Measurements from ENCODE around the gene XXYLT1.

Gene XXYLT1

DNA sequence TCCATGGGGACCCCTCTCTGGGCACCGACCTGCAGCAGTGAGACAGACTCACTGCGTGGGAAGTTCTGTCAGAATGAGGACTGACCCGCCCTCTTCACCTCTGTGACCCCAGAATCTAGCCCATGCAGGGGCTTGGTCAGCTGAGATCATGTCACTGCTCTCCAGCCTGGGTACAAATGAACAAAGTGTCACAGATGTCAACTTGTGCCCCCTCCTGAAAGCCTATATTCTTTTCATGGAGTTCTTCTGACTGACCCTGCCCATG is 210.8 kb downstream of the XXYLT1 start:
- no peak for DNase-seq (ENCODE audit: extremely low spot score)
- TF ChIP-seq FOXK2 (IDR thresholded peaks at IDR 0.05) (no peak), L3MBTL2 (conservative IDR thresholded peaks at IDR 0.05) (no peak), FOXM1 (IDR thresholded peaks at IDR 0.05; ENCODE audit: borderline replicate concordance) (no peak), TARDBP (IDR thresholded peaks at IDR 0.05) (no peak), ELF4 (IDR thresholded peaks at IDR 0.05) (no peak), FOXA1 (IDR thresholded peaks at IDR 0.05) (no peak), SP1 (IDR thresholded peaks at IDR 0.05) (no peak), ARNT (IDR thresholded peaks at IDR 0.05) (no peak)
- TF ChIP-seq, protein P1, sequence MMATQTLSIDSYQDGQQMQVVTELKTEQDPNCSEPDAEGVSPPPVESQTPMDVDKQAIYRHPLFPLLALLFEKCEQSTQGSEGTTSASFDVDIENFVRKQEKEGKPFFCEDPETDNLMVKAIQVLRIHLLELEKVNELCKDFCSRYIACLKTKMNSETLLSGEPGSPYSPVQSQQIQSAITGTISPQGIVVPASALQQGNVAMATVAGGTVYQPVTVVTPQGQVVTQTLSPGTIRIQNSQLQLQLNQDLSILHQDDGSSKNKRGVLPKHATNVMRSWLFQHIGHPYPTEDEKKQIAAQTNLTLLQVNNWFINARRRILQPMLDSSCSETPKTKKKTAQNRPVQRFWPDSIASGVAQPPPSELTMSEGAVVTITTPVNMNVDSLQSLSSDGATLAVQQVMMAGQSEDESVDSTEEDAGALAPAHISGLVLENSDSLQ (IDR thresholded peaks at IDR 0.05), result no peak
- ChIA-PET CTCF (interaction anchor here (0.6 kb wide), 1 partner anchor 47 kb away, joined by 3 read pairs; no protein-coding TSS in a partner anchor), POLR2A (no interaction called here)

DNA sequence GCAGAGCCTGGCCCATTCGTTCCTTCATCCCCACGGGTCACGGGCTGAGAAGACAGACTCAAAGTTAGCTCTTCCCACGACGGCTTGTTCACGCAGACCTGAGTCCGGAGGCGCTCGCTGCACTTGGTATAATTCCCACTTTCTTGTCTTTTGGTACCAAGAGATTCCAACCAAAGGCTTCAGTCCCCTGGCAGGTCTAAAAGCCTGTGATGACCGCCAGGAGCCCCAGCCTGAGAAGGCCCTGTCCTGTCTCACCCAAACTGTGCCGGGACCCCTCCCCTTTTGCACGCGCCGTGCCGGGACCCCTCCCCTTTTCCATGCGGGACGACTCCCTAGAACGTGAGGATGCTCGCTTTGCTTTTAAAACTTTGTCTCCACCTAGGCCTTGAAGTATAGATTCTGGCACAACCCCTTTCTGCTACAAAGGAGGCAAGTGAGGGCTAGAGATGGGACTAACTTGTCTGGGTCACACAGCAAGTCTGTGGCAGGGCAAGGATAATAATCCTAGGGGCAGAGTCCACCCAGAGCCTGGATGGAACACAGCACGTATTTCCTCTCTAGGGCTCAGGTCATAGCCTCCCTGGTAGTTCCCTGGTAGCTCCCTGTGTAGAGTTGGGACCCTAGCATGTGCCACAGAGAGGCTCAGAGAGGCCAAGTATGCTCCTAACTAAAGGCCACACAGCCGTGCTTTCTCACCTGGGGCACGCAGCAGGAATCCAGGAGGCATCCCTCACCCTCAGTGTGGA is 211.3 kb downstream of the XXYLT1 start:
- CTCF ChIA-PET, result interaction anchor here (0.6 kb wide), 1 partner anchor 47 kb away, joined by 3 read pairs; no protein-coding TSS in a partner anchor
- POLR2A ChIA-PET, result no interaction called here
- TF ChIP-seq LEF1 (IDR thresholded peaks at IDR 0.05; ENCODE audit: borderline replicate concordance) (no peak), ELF4 (IDR thresholded peaks at IDR 0.05) (no peak), FOXA1 (IDR thresholded peaks at IDR 0.05) (no peak), L3MBTL2 (conservative IDR thresholded peaks at IDR 0.05) (no peak), NFRKB (IDR thresholded peaks at IDR 0.05) (no peak), BHLHE40 (IDR thresholded peaks at IDR 0.05; ENCODE audit: borderline replicate concordance) (no peak), SP1 (IDR thresholded peaks at IDR 0.05) (no peak), ZNF384 (IDR thresholded peaks at IDR 0.05) (no peak), CTBP1 (IDR thresholded peaks at IDR 0.05; ENCODE audit: borderline replicate concordance) (no peak), HDGF (IDR thresholded peaks at IDR 0.05; ENCODE audit: borderline replicate concordance) (no peak), FOXK2 (IDR thresholded peaks at IDR 0.05) (no peak), ARNT (IDR thresholded peaks at IDR 0.05) (no peak)
- TF ChIP-seq, protein P1 (IDR thresholded peaks at IDR 0.05), result no peak
- no peak for DNase-seq (ENCODE audit: extremely low spot score)

DNA sequence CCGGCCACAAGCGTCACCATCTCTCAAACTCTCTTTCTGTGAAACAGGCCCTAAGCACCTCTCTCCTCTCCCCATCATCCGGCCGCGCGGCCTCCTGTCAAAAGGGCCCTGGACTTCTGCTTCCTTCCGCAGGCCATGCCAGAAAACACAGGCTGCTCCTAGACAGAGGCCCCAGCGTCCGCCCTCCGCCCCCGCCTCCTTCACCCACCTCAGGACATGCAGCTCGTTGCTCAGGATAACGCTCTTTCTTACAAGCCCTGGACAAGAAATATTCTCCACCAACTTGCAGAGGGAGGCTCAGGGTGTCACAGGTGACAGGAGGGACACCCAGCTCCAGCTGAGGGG is 212.0 kb downstream of the XXYLT1 start:
- no peak for DNase-seq (ENCODE audit: extremely low spot score)
- TF ChIP-seq, protein P1 (IDR thresholded peaks at IDR 0.05), result no peak
- no peak for TF ChIP-seq FOXA1 (IDR thresholded peaks at IDR 0.05)
- no peak for TF ChIP-seq HDGF (IDR thresholded peaks at IDR 0.05; ENCODE audit: borderline replicate concordance)
- no peak for TF ChIP-seq NFRKB (IDR thresholded peaks at IDR 0.05)
- no peak for TF ChIP-seq FOXK2 (IDR thresholded peaks at IDR 0.05)
- TF ChIP-seq ELF4 (IDR thresholded peaks at IDR 0.05), result no peak
- TF ChIP-seq ZNF384 (IDR thresholded peaks at IDR 0.05), result no peak
- no peak for TF ChIP-seq SP1 (IDR thresholded peaks at IDR 0.05)
- TF ChIP-seq BHLHE40 (IDR thresholded peaks at IDR 0.05; ENCODE audit: borderline replicate concordance), result no peak
- TF ChIP-seq CTBP1 (IDR thresholded peaks at IDR 0.05; ENCODE audit: borderline replicate concordance), result no peak
- no peak for TF ChIP-seq TARDBP (IDR thresholded peaks at IDR 0.05)
- no peak for TF ChIP-seq SUZ12 (IDR thresholded peaks at IDR 0.05)
- TF ChIP-seq L3MBTL2 (conservative IDR thresholded peaks at IDR 0.05), result no peak
- ChIA-PET CTCF (no interaction called here), POLR2A (no interaction called here)

DNA sequence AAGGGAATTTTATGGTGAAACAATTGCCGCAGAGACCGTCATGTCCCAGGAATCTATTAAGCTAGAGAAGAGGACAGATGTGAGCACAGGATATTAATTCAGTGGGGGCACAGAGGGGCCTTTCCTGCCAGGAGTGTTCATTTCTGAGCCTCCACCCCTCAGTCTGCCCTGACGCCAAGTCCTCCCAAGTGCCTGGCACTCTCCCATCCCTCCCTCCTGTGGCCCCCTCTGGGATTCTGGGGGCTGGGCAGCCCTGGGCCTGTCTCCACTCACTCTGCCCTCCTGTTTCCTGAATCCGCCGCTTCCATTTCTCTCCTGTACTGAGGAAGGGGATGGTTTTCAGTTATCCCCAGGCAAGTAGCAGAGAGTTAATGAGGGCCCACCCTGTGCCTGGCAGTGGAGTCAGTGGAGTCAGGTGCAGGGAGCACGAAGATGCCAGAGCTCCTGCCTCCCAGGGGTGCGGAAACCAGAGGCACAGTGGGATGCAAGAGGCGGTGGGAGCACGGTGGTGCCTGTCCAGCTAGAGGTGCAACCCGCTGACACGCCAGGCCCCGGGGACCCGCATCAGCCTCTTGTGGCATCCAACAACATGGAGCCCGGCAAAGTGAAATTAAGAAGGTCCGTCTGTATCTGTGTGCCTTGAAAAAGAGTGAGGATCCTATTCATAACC is 212.5 kb downstream of the XXYLT1 start:
- ChIA-PET POLR2A (no interaction called here), CTCF (no interaction called here)
- TF ChIP-seq ZNF384 (IDR thresholded peaks at IDR 0.05) (no peak), FOXA1 (IDR thresholded peaks at IDR 0.05) (no peak), L3MBTL2 (conservative IDR thresholded peaks at IDR 0.05) (no peak), HDGF (IDR thresholded peaks at IDR 0.05; ENCODE audit: borderline replicate concordance) (no peak), TARDBP (IDR thresholded peaks at IDR 0.05) (no peak), ELF4 (IDR thresholded peaks at IDR 0.05) (no peak), ARNT (IDR thresholded peaks at IDR 0.05) (no peak), FOXK2 (IDR thresholded peaks at IDR 0.05) (no peak), LEF1 (IDR thresholded peaks at IDR 0.05; ENCODE audit: borderline replicate concordance) (no peak), BHLHE40 (IDR thresholded peaks at IDR 0.05; ENCODE audit: borderline replicate concordance) (no peak), SP1 (IDR thresholded peaks at IDR 0.05) (no peak), CTBP1 (IDR thresholded peaks at IDR 0.05; ENCODE audit: borderline replicate concordance) (no peak), FOXM1 (IDR thresholded peaks at IDR 0.05; ENCODE audit: borderline replicate concordance) (no peak), NFRKB (IDR thresholded peaks at IDR 0.05) (no peak), SUZ12 (IDR thresholded peaks at IDR 0.05) (no peak)
- TF ChIP-seq, protein P1 (IDR thresholded peaks at IDR 0.05), result no peak
- no peak for DNase-seq (ENCODE audit: extremely low spot score)

DNA sequence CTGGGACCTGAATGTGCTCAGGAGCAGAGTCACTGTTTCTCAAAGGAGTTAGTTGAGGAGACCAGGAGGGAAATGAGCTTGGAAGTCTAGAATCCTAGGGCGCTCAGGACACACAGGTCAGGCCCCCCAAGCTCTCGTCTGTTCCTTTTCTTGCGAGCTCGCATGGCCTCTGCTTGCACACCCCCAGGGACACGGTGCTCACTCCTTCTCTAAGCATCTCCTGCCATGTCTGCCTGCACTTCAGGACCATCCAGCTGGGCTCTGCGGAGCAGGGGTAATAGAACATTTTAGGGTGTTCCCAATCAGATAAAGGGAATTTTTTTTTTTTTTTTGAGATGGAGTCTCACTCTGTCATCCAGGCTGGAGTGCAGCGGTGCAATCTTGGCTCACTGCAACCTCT is 213.2 kb downstream of the XXYLT1 start:
- TF ChIP-seq FOXM1 (IDR thresholded peaks at IDR 0.05; ENCODE audit: borderline replicate concordance), result no peak
- TF ChIP-seq, protein P1 (IDR thresholded peaks at IDR 0.05), result no peak
- no peak for TF ChIP-seq HDGF (IDR thresholded peaks at IDR 0.05; ENCODE audit: borderline replicate concordance)
- no peak for TF ChIP-seq FOXA1 (IDR thresholded peaks at IDR 0.05)
- TF ChIP-seq TARDBP (IDR thresholded peaks at IDR 0.05), result no peak
- no peak for TF ChIP-seq CTBP1 (IDR thresholded peaks at IDR 0.05; ENCODE audit: borderline replicate concordance)
- TF ChIP-seq SUZ12 (IDR thresholded peaks at IDR 0.05), result no peak
- TF ChIP-seq LEF1 (IDR thresholded peaks at IDR 0.05; ENCODE audit: borderline replicate concordance), result no peak
- TF ChIP-seq NFRKB (IDR thresholded peaks at IDR 0.05), result no peak
- TF ChIP-seq BHLHE40 (IDR thresholded peaks at IDR 0.05; ENCODE audit: borderline replicate concordance), result no peak
- TF ChIP-seq ARNT (IDR thresholded peaks at IDR 0.05), result no peak
- no peak for TF ChIP-seq SP1 (IDR thresholded peaks at IDR 0.05)
- no peak for TF ChIP-seq FOXK2 (IDR thresholded peaks at IDR 0.05)
- TF ChIP-seq ZNF384 (IDR thresholded peaks at IDR 0.05), result no peak
- no peak for TF ChIP-seq L3MBTL2 (conservative IDR thresholded peaks at IDR 0.05)
- no peak for DNase-seq (ENCODE audit: extremely low spot score)
- POLR2A ChIA-PET, result no interaction called here
- CTCF ChIA-PET, result no interaction called here

Measured in HEK293T (cell line).